ENCODE data around the gene NAA16.
"Not testable (repeated sequence)": the region's sequence is repeated elsewhere in the genome, so short reads cannot be mapped to it uniquely, and the experiment has no call there.

The NAA16 gene

GRCh38 chr13:41423259-41423658, 112.2 kb downstream of the NAA16 start:
- H3K4me3 ChIP-seq (ENCODE audit: low read length); H3K9me3 ChIP-seq (replicated peaks; ENCODE audit: insufficient read depth, low read length); DNase-seq; H3K9me2 ChIP-seq (replicated peaks; ENCODE audit: insufficient read depth, low read length); H3K27me3 ChIP-seq (replicated peaks; ENCODE audit: insufficient read depth, low read length); H3K79me2 ChIP-seq (ENCODE audit: low read length); H3K27ac ChIP-seq (ENCODE audit: low read length); H3F3A ChIP-seq (ENCODE audit: insufficient read depth, low read length); H3K9ac ChIP-seq (ENCODE audit: low read length); H3K4me1 ChIP-seq (ENCODE audit: low read length); H3K36me3 ChIP-seq (replicated peaks; ENCODE audit: insufficient read depth, low read length); H4K20me1 ChIP-seq (ENCODE audit: insufficient read depth, low read length); H3K4me2 ChIP-seq (ENCODE audit: low read depth, low read length); H2AFZ ChIP-seq (ENCODE audit: low read length): not testable (repeated sequence)

DNA sequence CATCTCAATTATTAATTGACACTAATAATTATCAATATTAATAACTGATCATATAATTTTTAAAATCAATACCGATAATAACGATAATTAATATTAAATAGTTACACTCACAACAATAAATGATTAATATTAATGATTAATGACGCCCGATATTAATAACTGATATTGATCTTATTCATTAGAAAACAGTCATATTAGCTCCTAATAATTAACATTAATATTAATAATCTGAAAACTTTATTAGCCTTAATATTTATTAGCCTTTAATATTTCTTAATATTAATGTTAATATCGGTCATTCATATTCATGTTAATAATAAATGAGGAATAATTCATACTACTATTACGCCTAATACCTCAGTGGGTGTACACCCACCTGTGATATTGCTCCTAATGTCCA, 113.6 kb downstream of the NAA16 start:
- H4K20me1 ChIP-seq (ENCODE audit: insufficient read depth, low read length); H3K4me1 ChIP-seq (ENCODE audit: low read length); H3K9ac ChIP-seq (ENCODE audit: low read length); H3K79me2 ChIP-seq (ENCODE audit: low read length); H3K27ac ChIP-seq (ENCODE audit: low read length); DNase-seq; H3K9me3 ChIP-seq (replicated peaks; ENCODE audit: insufficient read depth, low read length); H3K4me3 ChIP-seq (ENCODE audit: low read length); H3K27me3 ChIP-seq (replicated peaks; ENCODE audit: insufficient read depth, low read length); H3F3A ChIP-seq (ENCODE audit: insufficient read depth, low read length); H3K4me2 ChIP-seq (ENCODE audit: low read depth, low read length); H3K9me2 ChIP-seq (replicated peaks; ENCODE audit: insufficient read depth, low read length); H2AFZ ChIP-seq (ENCODE audit: low read length); H3K36me3 ChIP-seq (replicated peaks; ENCODE audit: insufficient read depth, low read length): not testable (repeated sequence)

DNA sequence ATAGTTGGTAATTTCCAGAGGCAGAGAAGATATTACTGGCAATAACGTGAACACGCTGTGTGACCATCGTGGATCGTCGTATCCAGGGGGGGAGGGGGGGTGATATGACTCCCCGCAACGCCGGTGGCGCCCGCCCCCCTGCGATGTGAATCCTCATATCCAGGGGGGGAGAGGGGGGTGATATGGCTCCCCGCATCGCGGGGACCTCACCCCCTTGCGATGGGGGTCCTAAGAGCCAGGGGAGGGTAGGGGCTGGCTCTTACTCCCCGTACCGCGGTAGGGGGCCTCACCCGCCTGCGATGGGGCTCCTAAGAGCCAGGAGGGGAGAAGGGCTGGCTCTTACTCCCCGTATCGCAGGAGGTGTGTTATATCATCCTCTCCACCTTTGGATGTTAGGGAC, 115.0 kb downstream of the NAA16 start:
- H3K36me3 ChIP-seq (replicated peaks; ENCODE audit: insufficient read depth, low read length), result no peaks in the 10 kb centered on the region
- H3K9me2 ChIP-seq (replicated peaks; ENCODE audit: insufficient read depth, low read length), result no peaks in the 10 kb centered on the region
- TF ChIP-seq EZH2 (optimal IDR thresholded peaks at IDR 0.05; ENCODE audit: low read depth, low read length) (no peak), CTCF (IDR thresholded peaks at IDR 0.05; ENCODE audit: low read length) (no peak), EZH2phosphoT487 (IDR thresholded peaks at IDR 0.05; ENCODE audit: low read length) (no peak)
- no peak overlapping the region for H3K4me2 ChIP-seq (ENCODE audit: low read depth, low read length)
- no peaks in the 10 kb centered on the region for H3K4me1 ChIP-seq (ENCODE audit: low read length)
- H2AFZ ChIP-seq (ENCODE audit: low read length), result no peak overlapping the region
- H4K20me1 ChIP-seq (ENCODE audit: insufficient read depth, low read length), result no peaks in the 10 kb centered on the region
- no peak overlapping the region for H3K9ac ChIP-seq (ENCODE audit: low read length)
- no peaks in the 10 kb centered on the region for H3K27me3 ChIP-seq (replicated peaks; ENCODE audit: insufficient read depth, low read length)
- DNase-seq, result no peak
- no peak overlapping the region for H3K27ac ChIP-seq (ENCODE audit: low read length)
- no peaks in the 10 kb centered on the region for H3K9me3 ChIP-seq (replicated peaks; ENCODE audit: insufficient read depth, low read length)
- no peak overlapping the region for H3K4me3 ChIP-seq (ENCODE audit: low read length)
- H3F3A ChIP-seq (ENCODE audit: insufficient read depth, low read length), result no peaks in the 10 kb centered on the region
- H3K79me2 ChIP-seq (ENCODE audit: low read length), result no peaks in the 10 kb centered on the region
